GM23338 (cell line): ENCODE measurements around the gene TMIE. TPM values are rescaled to one million over a fixed set of nuclear protein-coding genes. Genes with fewer than 3 reads are reported as not detected.
A peak's percentile ranks its signal among the peaks of the same experiment; 100 is the strongest.

ENCODE experiments used
- ATAC-seq: fragments of 200-7000 bp; cut with Tn5 transposase; 3 replicates; pipeline ENCODE4 v1.9.1; 2020
- DNase-seq: peaks from one replicate; pipeline ENCODE4 v3.0.0-alpha.2; 2015; ENCODE audit warnings: low spot score
- H2AFZ ChIP-seq: fragments of 200-600 bp; sonication (generic); 2 replicates; pipeline ENCODE4 v1.8.0; 2016; ENCODE audit warnings: antibody characterized with exemption, mild to moderate bottlenecking, moderate library complexity
- H3F3A ChIP-seq: fragments of 200-600 bp; sonication (generic); replicated peaks from 2 replicates; pipeline ENCODE4 v1.8.0; 2017; ENCODE audit warnings: antibody characterized with exemption, mixed run types, low read depth
- H3K27ac ChIP-seq: fragments of 200-600 bp; sonication (generic); 2 replicates; pipeline ENCODE4 v1.6.1; 2016; ENCODE audit warnings: low read depth
- H3K27me3 ChIP-seq: fragments of 200-600 bp; sonication (generic); 2 replicates; pipeline ENCODE4 v1.8.0; 2016; ENCODE audit warnings: mild to moderate bottlenecking, mixed run types, moderate library complexity; ENCODE audit not compliant: insufficient read depth
- H3K36me3 ChIP-seq: fragments of 200-600 bp; sonication (generic); 2 replicates; pipeline ENCODE4 v1.8.0; 2016; ENCODE audit warnings: mild to moderate bottlenecking; ENCODE audit not compliant: insufficient read depth
- H3K4me1 ChIP-seq: fragments of 200-600 bp; sonication (generic); 2 replicates; pipeline ENCODE4 v1.8.0; 2016; ENCODE audit warnings: mild to moderate bottlenecking, moderate library complexity; ENCODE audit not compliant: insufficient read depth
- H3K4me2 ChIP-seq: fragments of 200-600 bp; sonication (generic); 2 replicates; pipeline ENCODE4 v1.7.1; 2017; ENCODE audit warnings: mixed run types
- H3K4me3 ChIP-seq: fragments of 200-600 bp; sonication (generic); 2 replicates; pipeline ENCODE4 v1.6.1; 2016; ENCODE audit warnings: mixed run types
- H3K79me2 ChIP-seq: fragments of 200-600 bp; sonication (generic); replicated peaks from 2 replicates; pipeline ENCODE4 v1.8.0; 2017; ENCODE audit warnings: mild to moderate bottlenecking; ENCODE audit not compliant: insufficient read depth
- H3K9me2 ChIP-seq: fragments of 200-600 bp; sonication (generic); 2 replicates; pipeline ENCODE4 v1.8.0; 2017; ENCODE audit not compliant: insufficient read depth
- H4K20me1 ChIP-seq: fragments of 200-600 bp; sonication (generic); replicated peaks from 2 replicates; pipeline ENCODE4 v1.8.0; 2017; ENCODE audit warnings: mild to moderate bottlenecking; ENCODE audit not compliant: insufficient read depth
- H3K27ac Mint-ChIP-seq: 2 replicates; pipeline ENCODE4 v1.8.0; 2020; ENCODE audit warnings: inconsistent platforms, mild to moderate bottlenecking, moderate library complexity, mixed read lengths
- H3K27me3 Mint-ChIP-seq: 3 replicates; pipeline ENCODE4 v1.8.0; 2022; ENCODE audit warnings: low read depth, mild to moderate bottlenecking, moderate library complexity, mixed read lengths, inconsistent platforms; ENCODE audit not compliant: insufficient read depth, poor library complexity
- H3K36me3 Mint-ChIP-seq: 3 replicates; pipeline ENCODE4 v1.8.0; 2021; ENCODE audit warnings: low read depth, mild to moderate bottlenecking, inconsistent platforms, moderate library complexity, mixed read lengths
- H3K4me1 Mint-ChIP-seq: 3 replicates; pipeline ENCODE4 v1.8.0; 2020; ENCODE audit warnings: mild to moderate bottlenecking, inconsistent platforms, mixed read lengths
- H3K4me3 Mint-ChIP-seq: 3 replicates; pipeline ENCODE4 v1.8.0; 2021; ENCODE audit warnings: moderate library complexity, mild to moderate bottlenecking, inconsistent platforms, mixed read lengths
- H3K9me3 Mint-ChIP-seq: 3 replicates; pipeline ENCODE4 v1.8.0; 2020; ENCODE audit warnings: moderate library complexity, mild to moderate bottlenecking, inconsistent platforms, mixed read lengths
- CREB1 ChIP-seq: fragments of 250-450 bp; sonication (Bioruptor Pico); IDR thresholded peaks from 2 replicates; pipeline ENCODE4 v1.5.0; 2020; ENCODE audit warnings: low read depth, mild to moderate bottlenecking, moderate library complexity
- CTCF ChIP-seq, 2 experiments: fragments of 200-600 bp in 1 of 2; sonication (generic) in 1 of 2; conservative IDR thresholded peaks; 2 replicates each; pipeline versions ENCODE4 v1.5.1 to v1.6.1; 2016 to 2017; ENCODE audit warnings: antibody characterized with exemption in 2 of 2, low read depth in 2 of 2, mild to moderate bottlenecking in 2 of 2, moderate library complexity in 1 of 2
- ETS1 ChIP-seq: IDR thresholded peaks from 2 replicates; pipeline ENCODE4 v1.6.1; 2016; ENCODE audit warnings: antibody characterized with exemption
- EZH2 ChIP-seq: fragments of 200-600 bp; sonication (generic); IDR thresholded peaks from one replicate; pipeline ENCODE4 v1.8.0; 2017; ENCODE audit warnings: antibody characterized with exemption, mild to moderate bottlenecking, low read depth; ENCODE audit not compliant: unreplicated experiment
- EZH2phosphoT487 ChIP-seq: fragments of 200-600 bp; sonication (generic); IDR thresholded peaks from one replicate; pipeline ENCODE4 v1.8.1; 2018; ENCODE audit warnings: antibody characterized with exemption; ENCODE audit not compliant: unreplicated experiment
- JUNB ChIP-seq: IDR thresholded peaks from one replicate; pipeline ENCODE4 v1.6.1; 2016; ENCODE audit warnings: antibody characterized with exemption; ENCODE audit not compliant: unreplicated experiment
- NANOG ChIP-seq: IDR thresholded peaks from 2 replicates; pipeline ENCODE4 v1.6.1; 2016; ENCODE audit warnings: antibody characterized with exemption, borderline replicate concordance
- POLR2AphosphoS5 ChIP-seq: IDR thresholded peaks from 2 replicates; pipeline ENCODE4 v1.6.1; 2016; ENCODE audit warnings: antibody characterized with exemption, low read depth
- REST ChIP-seq: IDR thresholded peaks from one replicate; pipeline ENCODE4 v1.6.1; 2018; ENCODE audit warnings: antibody characterized with exemption; ENCODE audit not compliant: unreplicated experiment
- STAT1 ChIP-seq: IDR thresholded peaks from one replicate; pipeline ENCODE4 v1.6.1; 2016; ENCODE audit warnings: antibody characterized with exemption; ENCODE audit not compliant: unreplicated experiment
- ZNF114 ChIP-seq: fragments of 250-450 bp; sonication (Bioruptor Pico); IDR thresholded peaks from 2 replicates; pipeline ENCODE4 v1.5.0; 2020; ENCODE audit warnings: mild to moderate bottlenecking, moderate library complexity
- ZNF331 ChIP-seq: fragments of 250-450 bp; sonication (Bioruptor Pico); IDR thresholded peaks from 2 replicates; pipeline ENCODE4 v1.5.0; 2020; ENCODE audit warnings: low read depth, mild to moderate bottlenecking, moderate library complexity
- ZNF462 ChIP-seq: fragments of 250-450 bp; sonication (Bioruptor Pico); IDR thresholded peaks from 2 replicates; pipeline ENCODE4 v1.5.0; 2020; ENCODE audit warnings: mild to moderate bottlenecking, moderate library complexity
- polyA plus RNA-seq: library from polyadenylated mRNA; unstranded; fragments of >200 nt; fragmentation: Nextera tagmentation; extraction: Ambion mirVana; gene quantifications from 2 replicates; pipeline ENCODE4 v1.2.1, GENCODE V29; 2016
- total RNA-seq: library from RNA; depleted of rRNA; stranded (reverse); fragments of >200 nt; shearing (Covaris generic); gene quantifications from 2 replicates; pipeline ENCODE4 v1.2.3, GENCODE V29; 2014

The TMIE gene
- total and polyA plus RNA-seq, 2 experiments from 2014 or later = 0.84 to 1.2 TPM

- TF ChIP-seq ETS1 (no peak), ZNF462 (CRISPR knock-in tag) (no peak), ZNF114 (CRISPR knock-in tag) (no peak), CTCF (conservative IDR thresholded peaks at IDR 0.05; ENCODE audit: low read depth in 2 of 2) (no peak), NANOG (no peak), REST (no peak), EZH2phosphoT487 (no peak), EZH2 (no peak), POLR2AphosphoS5 (no peak), STAT1 (no peak), ZNF331 (CRISPR knock-in tag) (no peak), CREB1 (CRISPR knock-in tag) (no peak), JUNB (no peak)
- Histone ChIP-seq H3K4me2 (peak overlapping the region; percentile 91), H3K27me3 (peaks cover 29% of the 10 kb centered on the region), H3K36me3 (no peaks in the 10 kb centered on the region), H4K20me1 (no peaks in the 10 kb centered on the region), H3K9me2 (no peaks in the 10 kb centered on the region), H3K4me3 (peak overlapping the region; percentile 73), H2AFZ (peak overlapping the region; percentile 97; the same call in 1 of the 2 replicates), H3K27ac (no peak overlapping the region), H3K79me2 (no peaks in the 10 kb centered on the region), H3K4me1 (no peaks in the 10 kb centered on the region; the same call in 1 of the 2 replicates), H3F3A (no peaks in the 10 kb centered on the region)
- H3K27me3 Mint-ChIP-seq = peaks cover 36% of the 10 kb centered on the region
- H3K4me1 Mint-ChIP-seq = peaks cover 15% of the 10 kb centered on the region
- DNase-seq = peak; percentile 41
- H3K9me3 Mint-ChIP-seq = no peaks in the 10 kb centered on the region
- peak overlapping the region; percentile 73 for H3K4me3 Mint-ChIP-seq
- H3K36me3 Mint-ChIP-seq = no peaks in the 10 kb centered on the region; the same call in 2 of the 3 replicates
- ATAC-seq = peak; percentile 6
- H3K27ac Mint-ChIP-seq = no peak overlapping the region
Measured at GRCh38 chr3:46692566-46692990, 8.6 kb upstream of the TMIE start.
